Measurements from ENCODE around the gene DAZAP1.

DAZAP1 gene

DNA sequence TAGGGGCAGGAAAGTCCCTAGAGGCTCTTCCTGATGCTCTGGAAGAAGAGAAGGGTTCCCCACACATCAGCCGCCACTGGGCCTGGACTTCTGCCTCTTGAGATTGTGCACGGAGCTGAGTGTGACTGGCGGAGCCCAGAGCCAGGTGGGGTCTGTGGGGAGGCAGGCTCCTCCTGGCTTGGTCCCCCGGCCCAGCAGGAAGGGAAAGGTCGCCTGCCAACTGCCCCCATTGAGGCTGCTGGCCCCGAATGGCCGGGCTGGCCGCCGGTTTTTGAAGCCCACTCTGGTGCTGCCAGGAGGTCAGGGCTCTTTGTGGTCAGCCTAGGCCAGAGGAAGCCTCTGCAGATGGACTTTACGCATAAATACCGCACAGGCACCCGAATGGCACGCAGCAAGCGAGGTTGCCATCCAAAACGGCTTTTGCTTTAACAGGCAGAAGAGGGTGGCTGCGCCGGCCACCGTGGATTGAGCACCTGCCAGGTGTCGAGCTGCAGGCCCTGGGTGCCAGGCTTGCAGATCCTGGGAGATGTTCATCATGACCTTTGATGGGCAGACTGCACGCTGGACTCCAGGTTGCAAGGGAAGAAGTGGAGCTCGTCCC is 5.0 kb downstream of the DAZAP1 start (continued):
- TF ChIP-seq, protein P1, sequence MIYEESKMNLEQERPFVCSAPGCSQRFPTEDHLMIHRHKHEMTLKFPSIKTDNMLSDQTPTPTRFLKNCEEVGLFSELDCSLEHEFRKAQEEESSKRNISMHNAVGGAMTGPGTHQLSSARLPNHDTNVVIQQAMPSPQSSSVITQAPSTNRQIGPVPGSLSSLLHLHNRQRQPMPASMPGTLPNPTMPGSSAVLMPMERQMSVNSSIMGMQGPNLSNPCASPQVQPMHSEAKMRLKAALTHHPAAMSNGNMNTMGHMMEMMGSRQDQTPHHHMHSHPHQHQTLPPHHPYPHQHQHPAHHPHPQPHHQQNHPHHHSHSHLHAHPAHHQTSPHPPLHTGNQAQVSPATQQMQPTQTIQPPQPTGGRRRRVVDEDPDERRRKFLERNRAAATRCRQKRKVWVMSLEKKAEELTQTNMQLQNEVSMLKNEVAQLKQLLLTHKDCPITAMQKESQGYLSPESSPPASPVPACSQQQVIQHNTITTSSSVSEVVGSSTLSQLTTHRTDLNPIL (CRISPR knock-in tag; IDR thresholded peaks at IDR 0.05; ENCODE audit: low read depth) = no peak
- TF ChIP-seq ISL1 (CRISPR knock-in tag; IDR thresholded peaks at IDR 0.05) (no peak), ZFP30 (CRISPR knock-in tag; IDR thresholded peaks at IDR 0.05) (no peak), ARNTL (CRISPR knock-in tag; IDR thresholded peaks at IDR 0.05; ENCODE audit: borderline replicate concordance, low read depth) (no peak), BACH2 (CRISPR knock-in tag; IDR thresholded peaks at IDR 0.05; ENCODE audit: borderline replicate concordance) (no peak), TCF4 (CRISPR knock-in tag; IDR thresholded peaks at IDR 0.05; ENCODE audit: borderline replicate concordance) (no peak), ZNF8 (CRISPR knock-in tag; IDR thresholded peaks at IDR 0.05) (no peak), TOX (CRISPR knock-in tag; IDR thresholded peaks at IDR 0.05; ENCODE audit: borderline replicate concordance) (no peak), ZFP3 (CRISPR knock-in tag; IDR thresholded peaks at IDR 0.05) (no peak)
- TF ChIP-seq, protein P2, sequence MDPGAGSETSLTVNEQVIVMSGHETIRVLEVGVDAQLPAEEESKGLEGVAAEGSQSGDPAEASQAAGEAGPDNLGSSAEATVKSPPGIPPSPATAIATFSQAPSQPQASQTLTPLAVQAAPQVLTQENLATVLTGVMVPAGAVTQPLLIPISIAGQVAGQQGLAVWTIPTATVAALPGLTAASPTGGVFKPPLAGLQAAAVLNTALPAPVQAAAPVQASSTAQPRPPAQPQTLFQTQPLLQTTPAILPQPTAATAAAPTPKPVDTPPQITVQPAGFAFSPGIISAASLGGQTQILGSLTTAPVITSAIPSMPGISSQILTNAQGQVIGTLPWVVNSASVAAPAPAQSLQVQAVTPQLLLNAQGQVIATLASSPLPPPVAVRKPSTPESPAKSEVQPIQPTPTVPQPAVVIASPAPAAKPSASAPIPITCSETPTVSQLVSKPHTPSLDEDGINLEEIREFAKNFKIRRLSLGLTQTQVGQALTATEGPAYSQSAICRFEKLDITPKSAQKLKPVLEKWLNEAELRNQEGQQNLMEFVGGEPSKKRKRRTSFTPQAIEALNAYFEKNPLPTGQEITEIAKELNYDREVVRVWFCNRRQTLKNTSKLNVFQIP (CRISPR knock-in tag; IDR thresholded peaks at IDR 0.05; ENCODE audit: borderline replicate concordance, low read depth) = no peak
- TF ChIP-seq, protein P3, sequence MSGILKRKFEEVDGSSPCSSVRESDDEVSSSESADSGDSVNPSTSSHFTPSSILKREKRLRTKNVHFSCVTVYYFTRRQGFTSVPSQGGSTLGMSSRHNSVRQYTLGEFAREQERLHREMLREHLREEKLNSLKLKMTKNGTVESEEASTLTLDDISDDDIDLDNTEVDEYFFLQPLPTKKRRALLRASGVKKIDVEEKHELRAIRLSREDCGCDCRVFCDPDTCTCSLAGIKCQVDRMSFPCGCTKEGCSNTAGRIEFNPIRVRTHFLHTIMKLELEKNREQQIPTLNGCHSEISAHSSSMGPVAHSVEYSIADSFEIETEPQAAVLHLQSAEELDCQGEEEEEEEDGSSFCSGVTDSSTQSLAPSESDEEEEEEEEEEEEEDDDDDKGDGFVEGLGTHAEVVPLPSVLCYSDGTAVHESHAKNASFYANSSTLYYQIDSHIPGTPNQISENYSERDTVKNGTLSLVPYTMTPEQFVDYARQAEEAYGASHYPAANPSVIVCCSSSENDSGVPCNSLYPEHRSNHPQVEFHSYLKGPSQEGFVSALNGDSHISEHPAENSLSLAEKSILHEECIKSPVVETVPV (CRISPR knock-in tag; IDR thresholded peaks at IDR 0.05) = no peak

DNA sequence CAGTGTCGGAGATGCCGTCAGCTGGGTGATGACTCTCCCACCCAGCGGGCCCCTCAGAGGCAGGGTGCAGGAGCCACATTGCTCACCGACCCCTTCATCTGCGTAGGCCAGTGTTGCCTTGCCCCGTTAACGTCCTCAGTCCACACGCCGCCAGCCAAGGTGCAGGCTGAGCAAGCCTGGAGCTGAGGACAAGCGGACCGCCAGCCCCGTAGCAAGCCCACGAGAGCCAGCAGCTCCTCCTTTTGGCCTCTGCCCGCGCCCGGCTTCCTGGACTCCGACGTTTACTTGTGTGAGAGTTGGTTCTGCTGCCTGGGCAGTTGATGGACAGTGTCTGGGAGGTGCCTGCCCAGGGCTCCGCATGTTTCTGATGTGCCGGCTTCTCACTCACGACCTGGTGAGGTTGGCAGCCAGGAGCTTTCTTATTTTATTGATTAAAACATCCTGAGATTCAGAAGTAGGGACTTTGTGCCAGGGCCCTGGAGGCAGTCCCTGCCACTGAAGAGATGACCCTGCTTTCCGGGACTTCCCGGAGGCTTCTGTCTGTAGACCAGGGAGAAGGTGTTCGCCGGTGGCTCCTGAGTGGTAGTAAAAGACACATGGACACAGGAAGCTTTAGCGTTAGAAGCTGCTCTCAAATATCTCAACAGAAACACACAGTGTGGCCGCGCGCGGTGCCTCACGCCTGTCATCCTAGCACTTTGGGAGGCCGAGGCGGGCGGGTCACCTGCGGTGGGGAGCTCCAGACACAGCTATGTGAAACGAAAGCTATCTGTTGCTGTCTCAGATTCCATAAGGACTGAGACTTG is 5.8 kb downstream of the DAZAP1 start:
- ATAC-seq = no peak
- TF ChIP-seq ZNF565 (CRISPR knock-in tag; conservative IDR thresholded peaks at IDR 0.05; ENCODE audit: low read depth) (no peak), ARNTL (CRISPR knock-in tag; IDR thresholded peaks at IDR 0.05; ENCODE audit: borderline replicate concordance, low read depth) (no peak)

DNA sequence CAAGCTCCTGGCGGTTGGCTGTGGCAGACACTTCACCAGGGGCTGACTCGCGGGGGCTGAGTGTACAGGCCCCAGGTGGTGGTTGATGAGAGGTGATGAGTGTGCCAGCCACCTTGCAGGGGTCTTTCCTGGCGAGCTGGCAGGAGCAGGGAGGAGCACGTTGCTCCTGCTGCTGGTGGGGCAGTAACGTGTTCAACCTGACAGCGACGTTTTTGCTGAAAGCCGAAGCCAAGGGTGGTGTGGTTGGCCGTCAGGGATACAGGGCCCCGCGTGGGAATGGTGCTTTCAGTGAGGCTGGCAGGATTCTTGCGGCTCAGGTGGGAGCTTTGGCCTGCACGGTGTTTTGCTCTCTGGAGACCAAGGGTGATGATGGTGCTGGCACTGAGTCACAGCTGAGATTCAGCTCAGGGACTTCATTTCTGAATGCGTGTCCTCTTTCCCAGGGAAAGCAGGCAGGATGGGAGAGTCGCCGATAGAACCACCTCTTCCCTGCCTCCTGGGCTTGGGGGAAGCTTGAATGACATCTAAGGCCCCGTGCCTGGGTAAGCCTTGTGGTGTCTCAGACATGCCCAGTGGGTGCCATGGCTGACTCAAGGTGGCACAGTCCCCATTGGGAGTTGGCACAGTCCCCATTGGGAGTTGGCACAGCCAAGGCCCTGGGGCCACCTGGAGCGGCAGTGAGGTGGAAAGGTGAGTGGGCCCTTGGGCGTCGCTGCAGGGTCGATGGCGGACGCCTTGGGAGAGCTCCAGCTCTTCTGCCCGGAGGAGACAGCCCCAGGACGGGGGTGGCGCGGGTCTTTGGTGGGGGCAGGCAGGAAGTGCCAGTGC is 8.8 kb downstream of the DAZAP1 start:
- ATAC-seq = no peak
- TF ChIP-seq PPARA (CRISPR knock-in tag; IDR thresholded peaks at IDR 0.05; ENCODE audit: borderline replicate concordance) = no peak
- TF ChIP-seq ISL1 (CRISPR knock-in tag; IDR thresholded peaks at IDR 0.05) = no peak
- TF ChIP-seq, protein P2 (CRISPR knock-in tag; IDR thresholded peaks at IDR 0.05; ENCODE audit: borderline replicate concordance, low read depth) = no peak
- no peak for TF ChIP-seq ESRRG (CRISPR knock-in tag; IDR thresholded peaks at IDR 0.05)
- no peak for TF ChIP-seq ZC3H10 (CRISPR knock-in tag; IDR thresholded peaks at IDR 0.05)
- TF ChIP-seq, protein P4, sequence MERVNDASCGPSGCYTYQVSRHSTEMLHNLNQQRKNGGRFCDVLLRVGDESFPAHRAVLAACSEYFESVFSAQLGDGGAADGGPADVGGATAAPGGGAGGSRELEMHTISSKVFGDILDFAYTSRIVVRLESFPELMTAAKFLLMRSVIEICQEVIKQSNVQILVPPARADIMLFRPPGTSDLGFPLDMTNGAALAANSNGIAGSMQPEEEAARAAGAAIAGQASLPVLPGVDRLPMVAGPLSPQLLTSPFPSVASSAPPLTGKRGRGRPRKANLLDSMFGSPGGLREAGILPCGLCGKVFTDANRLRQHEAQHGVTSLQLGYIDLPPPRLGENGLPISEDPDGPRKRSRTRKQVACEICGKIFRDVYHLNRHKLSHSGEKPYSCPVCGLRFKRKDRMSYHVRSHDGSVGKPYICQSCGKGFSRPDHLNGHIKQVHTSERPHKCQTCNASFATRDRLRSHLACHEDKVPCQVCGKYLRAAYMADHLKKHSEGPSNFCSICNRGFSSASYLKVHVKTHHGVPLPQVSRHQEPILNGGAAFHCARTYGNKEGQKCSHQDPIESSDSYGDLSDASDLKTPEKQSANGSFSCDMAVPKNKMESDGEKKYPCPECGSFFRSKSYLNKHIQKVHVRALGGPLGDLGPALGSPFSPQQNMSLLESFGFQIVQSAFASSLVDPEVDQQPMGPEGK (CRISPR knock-in tag; IDR thresholded peaks at IDR 0.05; ENCODE audit: borderline replicate concordance) = no peak
- TF ChIP-seq GLIS3 (CRISPR knock-in tag; IDR thresholded peaks at IDR 0.05) = no peak
- TF ChIP-seq, protein P1 (CRISPR knock-in tag; IDR thresholded peaks at IDR 0.05; ENCODE audit: low read depth) = no peak
- TF ChIP-seq CSDC2 (CRISPR knock-in tag; IDR thresholded peaks at IDR 0.05) = no peak
- no peak for TF ChIP-seq ZFP3 (CRISPR knock-in tag; IDR thresholded peaks at IDR 0.05)
- no peak for TF ChIP-seq OSR1 (CRISPR knock-in tag; IDR thresholded peaks at IDR 0.05)
- TF ChIP-seq, protein P5, sequence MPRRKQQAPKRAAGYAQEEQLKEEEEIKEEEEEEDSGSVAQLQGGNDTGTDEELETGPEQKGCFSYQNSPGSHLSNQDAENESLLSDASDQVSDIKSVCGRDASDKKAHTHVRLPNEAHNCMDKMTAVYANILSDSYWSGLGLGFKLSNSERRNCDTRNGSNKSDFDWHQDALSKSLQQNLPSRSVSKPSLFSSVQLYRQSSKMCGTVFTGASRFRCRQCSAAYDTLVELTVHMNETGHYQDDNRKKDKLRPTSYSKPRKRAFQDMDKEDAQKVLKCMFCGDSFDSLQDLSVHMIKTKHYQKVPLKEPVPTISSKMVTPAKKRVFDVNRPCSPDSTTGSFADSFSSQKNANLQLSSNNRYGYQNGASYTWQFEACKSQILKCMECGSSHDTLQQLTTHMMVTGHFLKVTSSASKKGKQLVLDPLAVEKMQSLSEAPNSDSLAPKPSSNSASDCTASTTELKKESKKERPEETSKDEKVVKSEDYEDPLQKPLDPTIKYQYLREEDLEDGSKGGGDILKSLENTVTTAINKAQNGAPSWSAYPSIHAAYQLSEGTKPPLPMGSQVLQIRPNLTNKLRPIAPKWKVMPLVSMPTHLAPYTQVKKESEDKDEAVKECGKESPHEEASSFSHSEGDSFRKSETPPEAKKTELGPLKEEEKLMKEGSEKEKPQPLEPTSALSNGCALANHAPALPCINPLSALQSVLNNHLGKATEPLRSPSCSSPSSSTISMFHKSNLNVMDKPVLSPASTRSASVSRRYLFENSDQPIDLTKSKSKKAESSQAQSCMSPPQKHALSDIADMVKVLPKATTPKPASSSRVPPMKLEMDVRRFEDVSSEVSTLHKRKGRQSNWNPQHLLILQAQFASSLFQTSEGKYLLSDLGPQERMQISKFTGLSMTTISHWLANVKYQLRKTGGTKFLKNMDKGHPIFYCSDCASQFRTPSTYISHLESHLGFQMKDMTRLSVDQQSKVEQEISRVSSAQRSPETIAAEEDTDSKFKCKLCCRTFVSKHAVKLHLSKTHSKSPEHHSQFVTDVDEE (CRISPR knock-in tag; IDR thresholded peaks at IDR 0.05) = no peak
- TF ChIP-seq ARNTL (CRISPR knock-in tag; IDR thresholded peaks at IDR 0.05; ENCODE audit: borderline replicate concordance, low read depth) = no peak
- TF ChIP-seq SNAI2 (CRISPR knock-in tag; IDR thresholded peaks at IDR 0.05) = no peak
- no peak for TF ChIP-seq ZNF8 (CRISPR knock-in tag; IDR thresholded peaks at IDR 0.05)
- no peak for TF ChIP-seq ZNF70 (CRISPR knock-in tag; IDR thresholded peaks at IDR 0.05)
- TF ChIP-seq BACH2 (CRISPR knock-in tag; IDR thresholded peaks at IDR 0.05; ENCODE audit: borderline replicate concordance) = no peak
